ENCODE measurements around the gene DOCK4.

- TF ChIP-seq, protein P1, sequence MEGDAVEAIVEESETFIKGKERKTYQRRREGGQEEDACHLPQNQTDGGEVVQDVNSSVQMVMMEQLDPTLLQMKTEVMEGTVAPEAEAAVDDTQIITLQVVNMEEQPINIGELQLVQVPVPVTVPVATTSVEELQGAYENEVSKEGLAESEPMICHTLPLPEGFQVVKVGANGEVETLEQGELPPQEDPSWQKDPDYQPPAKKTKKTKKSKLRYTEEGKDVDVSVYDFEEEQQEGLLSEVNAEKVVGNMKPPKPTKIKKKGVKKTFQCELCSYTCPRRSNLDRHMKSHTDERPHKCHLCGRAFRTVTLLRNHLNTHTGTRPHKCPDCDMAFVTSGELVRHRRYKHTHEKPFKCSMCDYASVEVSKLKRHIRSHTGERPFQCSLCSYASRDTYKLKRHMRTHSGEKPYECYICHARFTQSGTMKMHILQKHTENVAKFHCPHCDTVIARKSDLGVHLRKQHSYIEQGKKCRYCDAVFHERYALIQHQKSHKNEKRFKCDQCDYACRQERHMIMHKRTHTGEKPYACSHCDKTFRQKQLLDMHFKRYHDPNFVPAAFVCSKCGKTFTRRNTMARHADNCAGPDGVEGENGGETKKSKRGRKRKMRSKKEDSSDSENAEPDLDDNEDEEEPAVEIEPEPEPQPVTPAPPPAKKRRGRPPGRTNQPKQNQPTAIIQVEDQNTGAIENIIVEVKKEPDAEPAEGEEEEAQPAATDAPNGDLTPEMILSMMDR (IDR thresholded peaks at IDR 0.05; ENCODE audit: low read depth, low read length, missing input control), result no peak
- TF ChIP-seq GABPA (IDR thresholded peaks at IDR 0.05 in 1 of 2, conservative IDR thresholded peaks at IDR 0.05 in 1 of 2) (no peak), TAF1 (conservative IDR thresholded peaks at IDR 0.05) (no peak), FOXA2 (IDR thresholded peaks at IDR 0.05) (no peak), YY1 (IDR thresholded peaks at IDR 0.05) (no peak), HNF4G (IDR thresholded peaks at IDR 0.05) (no peak), EGR1 (IDR thresholded peaks at IDR 0.05; ENCODE audit: low read depth in 2 of 2) (no peak), JUND (IDR thresholded peaks at IDR 0.05) (no peak), RAD21 (IDR thresholded peaks at IDR 0.05) (no peak), REST (IDR thresholded peaks at IDR 0.05) (no peak)
- TF ChIP-seq, protein P2, sequence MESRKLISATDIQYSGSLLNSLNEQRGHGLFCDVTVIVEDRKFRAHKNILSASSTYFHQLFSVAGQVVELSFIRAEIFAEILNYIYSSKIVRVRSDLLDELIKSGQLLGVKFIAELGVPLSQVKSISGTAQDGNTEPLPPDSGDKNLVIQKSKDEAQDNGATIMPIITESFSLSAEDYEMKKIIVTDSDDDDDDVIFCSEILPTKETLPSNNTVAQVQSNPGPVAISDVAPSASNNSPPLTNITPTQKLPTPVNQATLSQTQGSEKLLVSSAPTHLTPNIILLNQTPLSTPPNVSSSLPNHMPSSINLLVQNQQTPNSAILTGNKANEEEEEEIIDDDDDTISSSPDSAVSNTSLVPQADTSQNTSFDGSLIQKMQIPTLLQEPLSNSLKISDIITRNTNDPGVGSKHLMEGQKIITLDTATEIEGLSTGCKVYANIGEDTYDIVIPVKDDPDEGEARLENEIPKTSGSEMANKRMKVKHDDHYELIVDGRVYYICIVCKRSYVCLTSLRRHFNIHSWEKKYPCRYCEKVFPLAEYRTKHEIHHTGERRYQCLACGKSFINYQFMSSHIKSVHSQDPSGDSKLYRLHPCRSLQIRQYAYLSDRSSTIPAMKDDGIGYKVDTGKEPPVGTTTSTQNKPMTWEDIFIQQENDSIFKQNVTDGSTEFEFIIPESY (IDR thresholded peaks at IDR 0.05), result no peak
Measured at GRCh38 chr7:112143582-112143981, 62.6 kb downstream of the DOCK4 start.

Data from liver (tissue), 3 donors.